ENCODE data around the gene FLT3. TPM values are rescaled to one million over a fixed set of nuclear protein-coding genes. Genes with fewer than 3 reads are reported as not detected.
"Not testable (repeated sequence)": the region's sequence is repeated elsewhere in the genome, so short reads cannot be mapped to it uniquely, and the experiment has no call there.

Gene FLT3
- total and polyA plus RNA-seq, 11 donors: 0.09 to 0.48 (median 0.21) TPM; not detected in 2

DNA sequence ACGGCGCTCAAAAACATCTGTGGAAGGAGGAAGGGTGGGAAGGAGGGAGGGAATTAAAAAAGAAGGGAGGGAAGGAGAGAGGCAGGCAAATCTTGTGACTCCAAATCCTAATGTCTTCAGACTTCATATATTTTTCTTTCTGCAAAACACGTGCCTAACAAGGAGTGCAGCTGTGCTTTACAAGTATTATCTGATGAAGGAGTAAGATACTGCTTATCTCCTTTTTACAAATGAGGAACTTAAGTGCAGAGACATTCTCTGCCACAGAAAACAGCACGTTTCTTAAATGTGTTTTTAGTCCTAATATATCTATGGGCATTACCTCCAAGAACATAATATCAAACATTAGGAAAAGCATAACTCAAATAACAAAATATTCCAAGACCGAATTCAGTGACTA is 6.5 kb downstream of the FLT3 start:
- TF ChIP-seq CTCF (IDR thresholded peaks at IDR 0.05): no peak
- TF ChIP-seq POLR2A (IDR thresholded peaks at IDR 0.05): no peak
- WGBS, 4 donors: 34 to 44% (median 36%) methylated on average over 5 of the region's 5 CpGs
- H3K4me1 ChIP-seq: peaks cover 0 to 19% (median 0%) of the 10 kb centered on the region in 12 donors
- peak overlapping the region in 1 of 12 donors; percentile 28 for H3K27ac ChIP-seq
- H3K4me3 ChIP-seq: no peak overlapping the region
- ATAC-seq: no peak
- H3K27me3 ChIP-seq: peaks cover 0 to 47% (median 13%) of the 10 kb centered on the region in 9 donors
- no peaks in the 10 kb centered on the region for H3K36me3 ChIP-seq
- H3K9me3 ChIP-seq: no peaks in the 10 kb centered on the region
- no peak for DNase-seq
- intact Hi-C loops (cut with DNase I): no loop called here

DNA sequence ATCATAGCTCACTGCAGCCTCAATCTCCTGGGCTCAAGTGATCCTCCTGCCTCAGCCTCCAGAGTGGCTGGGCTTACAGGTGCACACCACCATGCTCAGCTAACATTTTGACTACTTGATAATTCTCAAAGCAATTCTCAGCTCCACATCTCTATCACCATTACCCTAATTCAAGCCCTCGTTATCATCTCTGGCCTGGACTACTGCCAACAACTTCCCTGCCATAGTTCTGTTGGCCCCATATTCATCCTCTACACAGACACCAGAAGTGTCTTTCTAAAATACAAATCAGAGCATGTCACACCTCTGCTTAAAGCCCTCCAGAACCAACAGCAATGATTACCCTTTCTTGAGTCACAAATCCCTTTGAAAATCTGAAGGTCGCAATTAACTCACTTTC is 7.9 kb downstream of the FLT3 start:
- H3K27ac ChIP-seq: no peak overlapping the region
- H3K4me3 ChIP-seq: no peak overlapping the region
- H3K27me3 ChIP-seq: peaks cover 0 to 37% (median 8%) of the 10 kb centered on the region in 9 donors
- ATAC-seq (no peak), DNase-seq (no peak)
- no peaks in the 10 kb centered on the region for H3K9me3 ChIP-seq
- 40 to 45% (median 45%) methylated on average over 2 of the region's 2 CpGs for WGBS, 4 donors
- H3K36me3 ChIP-seq: no peaks in the 10 kb centered on the region
- H3K4me1 ChIP-seq: peaks cover 0 to 19% (median 0%) of the 10 kb centered on the region in 12 donors
- no peak for TF ChIP-seq CTCF (IDR thresholded peaks at IDR 0.05)
- TF ChIP-seq POLR2A (IDR thresholded peaks at IDR 0.05): no peak
- intact Hi-C loops (cut with DNase I): no loop called here

GRCh38 chr13:28089065-28089464 is 11.3 kb downstream of the FLT3 start:
- no peaks in the 10 kb centered on the region for H3K36me3 ChIP-seq
- WGBS, 4 donors: 53 to 76% (median 58%) methylated on average over 1 of the region's 1 CpG
- intact Hi-C loops (cut with DNase I): no loop called here
- no peaks in the 10 kb centered on the region for H3K9me3 ChIP-seq
- H3K27me3 ChIP-seq: peaks cover 0 to 12% (median 0%) of the 10 kb centered on the region in 9 donors
- TF ChIP-seq CTCF (IDR thresholded peaks at IDR 0.05) (no peak), POLR2A (IDR thresholded peaks at IDR 0.05) (no peak)
- H3K4me3 ChIP-seq: no peak overlapping the region
- H3K27ac ChIP-seq: no peak overlapping the region
- H3K4me1 ChIP-seq: peaks cover 0 to 3% (median 0%) of the 10 kb centered on the region in 12 donors
- DNase-seq (no peak), ATAC-seq (no peak)

DNA sequence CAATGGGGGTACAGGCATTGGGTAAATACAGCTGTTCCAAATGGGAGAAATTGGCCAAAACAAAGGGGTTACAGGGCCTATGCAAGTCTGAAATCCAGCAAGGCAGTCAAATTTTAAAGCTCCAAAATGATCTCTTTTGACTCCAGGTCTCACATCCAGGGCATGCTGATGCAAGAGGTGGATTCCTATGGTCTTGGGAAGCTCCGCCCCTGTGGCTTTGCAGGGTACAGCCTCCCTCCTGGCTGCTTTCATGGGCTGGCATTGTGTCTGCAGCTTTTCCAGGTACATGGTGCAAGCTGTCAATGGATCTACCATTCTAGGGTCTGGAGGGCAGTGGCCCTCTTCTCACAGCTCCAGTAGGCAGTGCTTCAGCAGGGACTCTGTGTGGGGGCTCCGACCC is 22.6 kb downstream of the FLT3 start:
- WGBS, 4 donors: 85 to 100% (median 89%) methylated on average over 2 of the region's 2 CpGs
- DNase-seq, H3K4me1 ChIP-seq, H3K4me3 ChIP-seq, ATAC-seq, H3K9me3 ChIP-seq, H3K27ac ChIP-seq, H3K27me3 ChIP-seq, H3K36me3 ChIP-seq: not testable (repeated sequence)
- intact Hi-C loops (cut with DNase I): loop anchor here in 1 of 10 donors (1.0 kb wide), 1 partner anchor 8 kb away; no protein-coding TSS in a partner anchor

- intact Hi-C loops (cut with DNase I): loop anchor here in 1 of 10 donors (1.0 kb wide), 1 partner anchor 9 kb away; no protein-coding TSS in a partner anchor
- H3K4me3 ChIP-seq: no peak overlapping the region
- no peak for TF ChIP-seq POLR2A (IDR thresholded peaks at IDR 0.05)
- no peak for TF ChIP-seq CTCF (IDR thresholded peaks at IDR 0.05)
- no peaks in the 10 kb centered on the region for H3K9me3 ChIP-seq
- no peaks in the 10 kb centered on the region for H3K36me3 ChIP-seq
- no peaks in the 10 kb centered on the region for H3K4me1 ChIP-seq
- H3K27me3 ChIP-seq: peaks cover 0 to 3% (median 0%) of the 10 kb centered on the region in 9 donors
- no peak overlapping the region for H3K27ac ChIP-seq
- 63 to 69% (median 67%) methylated on average over 6 of the region's 6 CpGs for WGBS, 4 donors
- DNase-seq (no peak), ATAC-seq (no peak)
Observed at GRCh38 chr13:28077231-28077630, 23.1 kb downstream of the FLT3 start.

Measured in heart left ventricle (tissue), 16 donors.